NCI-H1930 (cell line): ENCODE results near the gene MYORG.
"Not testable (repeated sequence)": the region's sequence is repeated elsewhere in the genome, so short reads cannot be mapped to it uniquely, and the experiment has no call there.

Experiments used
- DNase-seq, 2 experiments: peaks; one replicate each; lab custom pipeline; 2025; lab: John Stamatoyannopoulos, UW

MYORG gene

GRCh38 chr9:34368796-34369195 lies 7.9 kb downstream of the MYORG start:
- not testable (repeated sequence) for DNase-seq

- not testable (repeated sequence) for DNase-seq
Observed at GRCh38 chr9:34367751-34368410, 8.8 kb downstream of the MYORG start.

GRCh38 chr9:34366365-34366764 lies 10.3 kb downstream of the MYORG start:
- DNase-seq, result no peak

- DNase-seq, result no peak
Observed at GRCh38 chr9:34365282-34365681, 11.4 kb downstream of the MYORG start.

GRCh38 chr9:34363619-34364351 lies 12.9 kb downstream of the MYORG start:
- no peak for DNase-seq

GRCh38 chr9:34362614-34363214 lies 14.0 kb downstream of the MYORG start:
- no peak for DNase-seq

GRCh38 chr9:34352957-34353356 lies 23.7 kb downstream of the MYORG start:
- not testable (repeated sequence) for DNase-seq

GRCh38 chr9:34352122-34352652 lies 24.5 kb downstream of the MYORG start:
- not testable (repeated sequence) for DNase-seq

- DNase-seq, result no peak
Observed at GRCh38 chr9:34349324-34349723, 27.4 kb downstream of the MYORG start.

GRCh38 chr9:34347800-34348158 lies 28.9 kb downstream of the MYORG start:
- DNase-seq, result no peak

- no peak for DNase-seq
Observed at GRCh38 chr9:34346873-34347799, 29.6 kb downstream of the MYORG start.

- no peak for DNase-seq
Observed at GRCh38 chr9:34343605-34344004, 33.1 kb downstream of the MYORG start.

GRCh38 chr9:34343090-34343489 lies 33.6 kb downstream of the MYORG start:
- DNase-seq, result no peak

GRCh38 chr9:34341659-34342295 lies 34.9 kb downstream of the MYORG start:
- no peak for DNase-seq

- DNase-seq, result no peak
Observed at GRCh38 chr9:34338665-34339385, 37.9 kb downstream of the MYORG start.

GRCh38 chr9:34338079-34338478 lies 38.6 kb downstream of the MYORG start:
- not testable (repeated sequence) for DNase-seq

GRCh38 chr9:34337403-34337802 lies 39.3 kb downstream of the MYORG start:
- no peak for DNase-seq

GRCh38 chr9:34335376-34335775 lies 41.3 kb downstream of the MYORG start:
- no peak for DNase-seq

GRCh38 chr9:34334916-34335315 lies 41.8 kb downstream of the MYORG start:
- DNase-seq, result no peak

- DNase-seq, result no peak
Observed at GRCh38 chr9:34334337-34334824, 42.3 kb downstream of the MYORG start.

GRCh38 chr9:34333836-34334235 lies 42.9 kb downstream of the MYORG start:
- no peak for DNase-seq
